C4-2B (cell line): ENCODE measurements around the gene CYP26B1.

Experiments used
- H3K27ac ChIP-seq: fragments of 450-650 bp; 2 replicates; pipeline ENCODE4 v1.5.1; 2017
- CTCF ChIP-seq: fragments of 450-650 bp; conservative IDR thresholded peaks from 2 replicates; pipeline ENCODE4 v1.5.1; 2017; ENCODE audit warnings: mild to moderate bottlenecking
- ZFX ChIP-seq: fragments of 450-650 bp; IDR thresholded peaks from 2 replicates; pipeline ENCODE4 v1.6.1; 2017

Gene CYP26B1

GRCh38 chr2:72083751-72084583, 63.7 kb downstream of the CYP26B1 start:
- TF ChIP-seq ZFX (no peak), CTCF (no peak)

GRCh38 chr2:72082887-72083286, 64.8 kb downstream of the CYP26B1 start:
- no peak overlapping the region for H3K27ac ChIP-seq
- no peak for TF ChIP-seq ZFX
- no peak for TF ChIP-seq CTCF

More at GRCh38 chr2:72083751-72084583, 63.7 kb downstream of the CYP26B1 start:
- H3K27ac ChIP-seq: no peak overlapping the region

- no peak overlapping the region for H3K27ac ChIP-seq
- TF ChIP-seq ZFX (no peak), CTCF (no peak)
Measured at GRCh38 chr2:72082021-72082601, 65.6 kb downstream of the CYP26B1 start.

GRCh38 chr2:72081451-72081850, 66.2 kb downstream of the CYP26B1 start:
- no peak for TF ChIP-seq ZFX
- TF ChIP-seq CTCF: no peak
- no peak overlapping the region for H3K27ac ChIP-seq

GRCh38 chr2:72080286-72081145, 67.1 kb downstream of the CYP26B1 start:
- no peak for TF ChIP-seq ZFX
- TF ChIP-seq CTCF: no peak

More at GRCh38 chr2:72080286-72081145, 67.1 kb downstream of the CYP26B1 start:
- H3K27ac ChIP-seq: no peak overlapping the region
